HEK293T (cell line): ENCODE results near the gene NHSL2.
A peak's percentile ranks its signal among the peaks of the same experiment; 100 is the strongest.

ENCODE experiments used
- CTCF ChIA-PET: fragments of 350-600 bp; formaldehyde crosslinking; extraction: SDS; loops from one replicate; lab custom pipeline; 2021; ENCODE audit warnings: antibody characterized with exemption, inconsistent platforms; lab: Yijun Ruan, JAX
- POLR2A ChIA-PET: fragments of 350-600 bp; formaldehyde crosslinking; extraction: SDS; loops from one replicate; lab custom pipeline; 2020; ENCODE audit warnings: antibody characterized with exemption, inconsistent platforms; lab: Yijun Ruan, JAX
- DNase-seq: peaks from one replicate; pipeline ENCODE4 v3.0.0; 2012; ENCODE audit warnings: mixed read lengths; ENCODE audit errors: extremely low spot score
- ARNT ChIP-seq: fragments of 450-650 bp; IDR thresholded peaks from 2 replicates; pipeline ENCODE4 v1.6.1; 2017; ENCODE audit warnings: mild to moderate bottlenecking
- BHLHE40 ChIP-seq: fragments of 450-650 bp; IDR thresholded peaks from 2 replicates; pipeline ENCODE4 v1.6.1; 2016; ENCODE audit warnings: mild to moderate bottlenecking, moderate library complexity, borderline replicate concordance
- CTBP1 ChIP-seq: fragments of 450-650 bp; IDR thresholded peaks from 2 replicates; pipeline ENCODE4 v1.6.1; 2016; ENCODE audit warnings: borderline replicate concordance
- ELF4 ChIP-seq: fragments of 450-650 bp; IDR thresholded peaks from 2 replicates; pipeline ENCODE4 v1.6.1; 2017; ENCODE audit warnings: antibody characterized with exemption
- FOXA1 ChIP-seq: fragments of 450-650 bp; IDR thresholded peaks from 2 replicates; pipeline ENCODE4 v1.6.1; 2016; ENCODE audit warnings: mild to moderate bottlenecking
- FOXK2 ChIP-seq: fragments of 450-650 bp; IDR thresholded peaks from 2 replicates; pipeline ENCODE4 v1.6.1; 2016; ENCODE audit warnings: mild to moderate bottlenecking
- FOXM1 ChIP-seq: fragments of 450-650 bp; IDR thresholded peaks from 2 replicates; pipeline ENCODE4 v1.6.1; 2017; ENCODE audit warnings: mild to moderate bottlenecking, borderline replicate concordance
- HDGF ChIP-seq: fragments of 450-650 bp; IDR thresholded peaks from 2 replicates; pipeline ENCODE4 v1.6.1; 2017; ENCODE audit warnings: antibody characterized with exemption, borderline replicate concordance
- L3MBTL2 ChIP-seq: fragments of 450-650 bp; conservative IDR thresholded peaks from 2 replicates; pipeline ENCODE4 v1.6.1; 2016; ENCODE audit warnings: mild to moderate bottlenecking
- LEF1 ChIP-seq: fragments of 450-650 bp; IDR thresholded peaks from 2 replicates; pipeline ENCODE4 v1.6.1; 2017; ENCODE audit warnings: mild to moderate bottlenecking, borderline replicate concordance
- NFRKB ChIP-seq: fragments of 450-650 bp; IDR thresholded peaks from 2 replicates; pipeline ENCODE4 v1.6.1; 2016; ENCODE audit warnings: mild to moderate bottlenecking, moderate library complexity
- SP1 ChIP-seq: fragments of 450-650 bp; IDR thresholded peaks from 2 replicates; pipeline ENCODE4 v1.6.1; 2017
- SUZ12 ChIP-seq: fragments of 450-650 bp; IDR thresholded peaks from 2 replicates; pipeline ENCODE4 v1.6.1; 2016; ENCODE audit warnings: mild to moderate bottlenecking
- TARDBP ChIP-seq: fragments of 450-650 bp; IDR thresholded peaks from 2 replicates; pipeline ENCODE4 v1.6.1; 2016
- ZNF384 ChIP-seq: fragments of 450-650 bp; IDR thresholded peaks from 2 replicates; pipeline ENCODE4 v1.6.1; 2016
- TF ChIP-seq, protein P1 (sequence below): fragments of 450-650 bp; IDR thresholded peaks from 2 replicates; pipeline ENCODE4 v1.6.1; 2016

Gene NHSL2

DNA sequence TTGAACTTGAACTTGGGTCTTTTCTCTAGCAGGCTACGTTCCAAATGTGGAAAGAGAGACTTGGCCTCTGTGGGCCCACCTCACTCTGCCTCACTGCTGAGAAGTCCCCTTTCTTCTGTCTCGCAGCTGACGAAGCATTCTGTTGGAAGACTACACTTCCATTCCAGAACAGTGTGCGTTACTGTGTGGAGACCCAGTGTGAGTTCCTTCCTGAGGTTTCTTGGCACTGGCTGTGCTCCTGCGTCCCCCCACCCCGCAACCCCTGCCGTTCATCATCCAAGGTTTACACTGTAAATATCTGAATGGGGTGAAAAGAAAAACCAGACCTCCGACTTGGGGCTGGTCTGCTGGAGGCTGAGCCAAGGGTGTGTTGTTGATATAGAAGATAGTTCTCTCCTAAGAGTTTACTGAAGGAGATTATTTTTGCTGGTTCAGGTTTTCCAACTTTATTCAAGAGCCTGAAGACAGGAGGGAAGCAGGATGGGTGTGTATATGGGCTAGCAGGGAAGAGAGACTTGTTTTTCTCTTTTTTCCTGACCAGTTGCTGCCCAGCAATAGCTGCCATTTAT, 34.7 kb downstream of the NHSL2 start:
- DNase-seq = no peak
- ChIA-PET POLR2A (no interaction called here), CTCF (no interaction called here)
- TF ChIP-seq FOXK2 (no peak), BHLHE40 (no peak), LEF1 (no peak), SUZ12 (no peak), NFRKB (no peak), TARDBP (no peak)

DNA sequence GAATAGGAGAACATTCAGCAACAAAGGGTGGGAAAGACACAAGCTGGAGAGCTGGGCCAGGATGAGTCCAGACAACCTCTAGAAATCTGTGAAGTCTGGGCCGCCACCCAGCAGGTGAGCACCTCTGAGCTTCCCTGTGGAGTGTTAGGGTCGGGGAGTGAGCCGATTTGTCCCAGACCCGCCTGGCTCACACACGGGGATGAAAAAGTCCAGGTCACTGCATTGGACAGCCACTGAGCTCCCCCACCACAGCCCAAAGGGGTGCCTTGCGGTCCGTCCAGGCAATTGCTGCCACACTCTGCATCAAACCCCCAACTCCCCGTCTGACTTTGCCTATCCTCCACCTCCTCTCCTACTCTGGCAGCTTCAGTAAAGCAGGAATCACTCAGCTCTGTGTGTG, 38.7 kb downstream of the NHSL2 start:
- CTCF ChIA-PET = no interaction called here
- no peak for TF ChIP-seq BHLHE40
- POLR2A ChIA-PET = no interaction called here
- no peak for DNase-seq

DNA sequence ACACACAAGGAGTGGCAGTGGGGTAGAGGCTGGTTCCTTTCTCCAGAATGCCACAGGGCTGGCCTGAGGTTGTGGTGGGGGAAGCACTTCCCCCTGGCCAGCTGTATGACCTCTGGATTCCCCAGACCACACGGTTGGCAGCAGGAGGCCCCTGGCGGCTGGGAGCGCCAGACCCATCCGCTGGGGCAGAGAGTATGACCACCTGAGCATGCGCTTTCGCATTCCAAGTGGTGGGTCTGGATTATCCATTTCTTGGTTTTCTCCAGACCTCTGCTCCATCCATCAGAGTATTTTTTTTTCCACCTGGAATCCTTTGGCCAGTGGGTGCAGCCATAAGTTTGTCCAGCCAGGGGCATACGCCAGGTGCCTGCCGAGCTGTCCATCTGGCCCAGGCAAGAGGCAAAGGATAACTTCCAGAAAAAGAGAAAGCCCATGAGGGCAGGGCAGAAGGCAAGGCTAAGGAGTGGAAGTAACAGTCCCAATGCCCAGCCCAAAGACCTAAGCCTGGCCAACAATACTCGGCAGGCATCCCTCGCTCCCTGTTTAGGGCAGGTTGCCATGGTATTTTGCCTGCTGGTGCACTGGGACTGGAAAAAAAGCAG, 39.3 kb downstream of the NHSL2 start:
- ChIA-PET CTCF (no interaction called here), POLR2A (no interaction called here)
- TF ChIP-seq HDGF = no peak
- TF ChIP-seq LEF1 = no peak
- TF ChIP-seq FOXA1 = no peak
- no peak for TF ChIP-seq ARNT
- no peak for TF ChIP-seq TARDBP
- TF ChIP-seq NFRKB = no peak
- TF ChIP-seq CTBP1 = no peak
- DNase-seq = no peak

DNA sequence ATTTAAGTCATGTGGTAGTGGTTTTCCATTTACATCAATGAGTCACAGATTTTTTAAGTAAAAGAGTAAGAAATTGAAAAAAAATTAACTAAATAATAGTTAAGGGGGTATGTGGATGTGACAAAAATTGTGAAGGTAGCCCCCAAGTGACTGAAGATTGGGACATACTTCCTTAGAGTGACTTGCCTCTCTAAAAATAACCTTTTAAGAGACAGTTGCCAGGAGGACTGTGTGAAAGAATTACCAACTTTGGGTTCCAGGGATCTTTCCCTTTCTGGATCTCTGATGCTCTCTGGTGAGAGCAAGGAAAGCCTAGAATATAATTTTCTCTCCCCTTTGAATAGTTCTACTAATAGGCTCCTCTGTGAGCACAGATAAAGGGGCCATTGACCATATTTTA, 42.7 kb downstream of the NHSL2 start:
- ChIA-PET POLR2A (no interaction called here), CTCF (interaction anchor here (0.7 to 1.2 kb wide), 2 partner anchors 12 to 149 kb away, joined by 4 to 5 read pairs; no protein-coding TSS in a partner anchor)
- no peak for TF ChIP-seq FOXA1
- no peak for TF ChIP-seq SP1
- TF ChIP-seq BHLHE40 = no peak
- TF ChIP-seq FOXK2 = no peak
- no peak for TF ChIP-seq SUZ12
- TF ChIP-seq ZNF384 = no peak
- TF ChIP-seq ARNT = no peak
- TF ChIP-seq LEF1 = no peak
- no peak for TF ChIP-seq NFRKB
- TF ChIP-seq FOXM1 = no peak
- no peak for TF ChIP-seq HDGF
- no peak for TF ChIP-seq ELF4
- TF ChIP-seq, protein P1, sequence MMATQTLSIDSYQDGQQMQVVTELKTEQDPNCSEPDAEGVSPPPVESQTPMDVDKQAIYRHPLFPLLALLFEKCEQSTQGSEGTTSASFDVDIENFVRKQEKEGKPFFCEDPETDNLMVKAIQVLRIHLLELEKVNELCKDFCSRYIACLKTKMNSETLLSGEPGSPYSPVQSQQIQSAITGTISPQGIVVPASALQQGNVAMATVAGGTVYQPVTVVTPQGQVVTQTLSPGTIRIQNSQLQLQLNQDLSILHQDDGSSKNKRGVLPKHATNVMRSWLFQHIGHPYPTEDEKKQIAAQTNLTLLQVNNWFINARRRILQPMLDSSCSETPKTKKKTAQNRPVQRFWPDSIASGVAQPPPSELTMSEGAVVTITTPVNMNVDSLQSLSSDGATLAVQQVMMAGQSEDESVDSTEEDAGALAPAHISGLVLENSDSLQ = no peak
- DNase-seq = no peak

DNA sequence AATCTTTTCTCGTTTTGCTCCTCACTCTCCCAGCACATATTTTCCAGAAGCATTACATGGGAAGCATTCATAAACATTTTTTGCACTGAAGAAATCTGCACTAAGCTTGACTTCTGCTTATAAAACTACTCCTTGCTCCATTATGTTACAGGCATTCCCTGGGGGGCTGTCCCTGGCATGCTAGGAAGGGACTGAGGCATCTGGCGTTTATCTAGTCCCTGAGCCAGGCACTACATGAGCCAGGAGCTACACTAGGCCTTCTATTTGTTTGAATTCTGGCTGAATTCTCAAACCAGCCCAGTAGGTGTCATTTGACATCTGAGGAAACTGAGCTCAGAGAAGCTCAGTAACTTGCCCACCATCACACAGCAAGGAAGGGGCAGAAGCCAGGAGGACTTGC, 43.3 kb downstream of the NHSL2 start:
- ChIA-PET CTCF (interaction anchor here (1.2 kb wide), 1 partner anchor 12 kb away, joined by 4 read pairs; no protein-coding TSS in a partner anchor), POLR2A (no interaction called here)
- DNase-seq = peak; percentile 5
- TF ChIP-seq NFRKB (no peak), CTBP1 (no peak), FOXM1 (no peak), FOXA1 (no peak), ARNT (no peak), SP1 (no peak)

DNA sequence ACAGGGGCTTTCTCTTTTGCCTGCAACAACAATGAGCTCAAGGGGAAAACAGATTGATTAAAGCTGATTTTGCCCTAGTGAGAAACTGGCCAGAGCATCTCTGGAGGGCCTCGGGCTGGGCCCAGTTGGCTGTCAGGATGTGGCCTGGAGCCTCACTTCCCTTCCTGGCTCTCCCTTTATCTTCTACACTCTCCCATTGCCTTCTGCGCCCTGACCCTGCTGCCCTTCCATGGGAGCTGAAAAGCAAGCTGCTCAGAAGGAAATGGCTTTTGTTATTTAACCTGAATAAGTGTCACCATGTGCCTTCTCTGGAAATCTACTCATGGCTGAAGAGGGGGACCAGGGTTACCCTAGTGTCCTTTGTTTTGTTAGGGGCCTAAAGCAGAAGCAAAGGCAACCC, 43.8 kb downstream of the NHSL2 start:
- POLR2A ChIA-PET = interaction anchor here (1.1 kb wide), 1 partner anchor 226 kb away, joined by 4 read pairs; no protein-coding TSS in a partner anchor

DNA sequence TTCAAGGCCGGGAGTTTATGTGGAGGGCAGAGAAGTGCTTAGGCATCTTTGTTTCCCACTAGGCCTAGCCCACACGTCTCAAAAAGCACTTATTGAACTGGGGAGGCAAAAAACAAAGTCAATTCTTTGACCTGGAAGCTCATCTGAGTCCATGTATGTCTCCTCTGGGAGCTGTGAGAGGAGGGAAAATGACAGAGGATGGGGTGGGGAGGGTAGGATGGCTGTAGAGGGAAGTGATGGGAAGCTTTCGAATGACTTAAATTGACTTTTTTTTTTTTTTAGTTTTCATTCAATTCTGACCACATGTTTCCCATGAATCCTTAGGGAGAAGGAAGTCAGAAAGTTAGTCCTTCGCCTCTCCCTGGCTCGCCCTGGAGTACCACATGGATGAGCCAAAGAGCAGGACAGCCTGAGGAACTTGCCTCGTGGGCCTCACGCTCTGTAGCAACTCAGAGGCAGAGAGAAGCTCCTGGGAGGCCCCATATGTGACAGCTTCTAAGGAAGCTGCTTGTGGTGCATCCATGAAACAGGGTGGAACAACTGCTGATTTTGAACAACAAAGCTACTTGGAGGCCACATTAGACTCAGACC, 45.0 kb downstream of the NHSL2 start:
- CTCF ChIA-PET = no interaction called here

More for the DNA sequence above, 43.8 kb downstream of the NHSL2 start:
- CTCF ChIA-PET = no interaction called here
- TF ChIP-seq ARNT = no peak
- TF ChIP-seq FOXM1 = no peak
- no peak for TF ChIP-seq TARDBP
- TF ChIP-seq HDGF = no peak
- no peak for TF ChIP-seq FOXA1
- no peak for TF ChIP-seq ELF4
- TF ChIP-seq CTBP1 = no peak
- no peak for TF ChIP-seq BHLHE40
- no peak for TF ChIP-seq FOXK2
- DNase-seq = no peak

More for the DNA sequence above, 45.0 kb downstream of the NHSL2 start:
- TF ChIP-seq FOXM1 = no peak
- no peak for TF ChIP-seq HDGF
- no peak for TF ChIP-seq CTBP1
- TF ChIP-seq ZNF384 = no peak
- TF ChIP-seq LEF1 = no peak
- TF ChIP-seq NFRKB = no peak
- TF ChIP-seq ELF4 = no peak
- TF ChIP-seq ARNT = no peak
- no peak for TF ChIP-seq FOXK2
- TF ChIP-seq L3MBTL2 = no peak
- TF ChIP-seq, protein P1 = no peak
- TF ChIP-seq TARDBP = no peak
- peak; percentile 5 for DNase-seq
- POLR2A ChIA-PET = interaction anchor here (1.1 kb wide), 1 partner anchor 225 kb away, joined by 4 read pairs; no protein-coding TSS in a partner anchor
